Right lobe of liver (tissue), 6 donors: ENCODE measurements around the gene CROCC2. TPM values are rescaled to one million over a fixed set of nuclear protein-coding genes. Genes with fewer than 3 reads are reported as not detected.

Source experiments
- ATAC-seq, 4 donors: fragments of 200-7000 bp; cut with Tn5 transposase; one replicate each; pipeline ENCODE4 v1.9.1; 2020; ENCODE audit warnings: mild to moderate bottlenecking in 4 of 4, moderate library complexity in 4 of 4
- DNase-seq, 3 donors: peaks; one replicate each; pipeline ENCODE4 v3.0.0-alpha.2; 2020
- H3K27ac ChIP-seq, 3 donors: fragments of 200-600 bp; one replicate each; pipeline ENCODE4 v1.8.0; 2022
- H3K27me3 ChIP-seq, 2 donors: fragments of 200-600 bp; one replicate each; pipeline ENCODE4 v1.8.0; 2022
- H3K36me3 ChIP-seq, 4 donors: fragments of 200-600 bp; sonication (generic) in 1 of 4; one replicate each; pipeline versions ENCODE4 v1.5.1 to v1.8.0; 2017 to 2022; ENCODE audit warnings: control low read depth in 1 of 4
- H3K4me1 ChIP-seq, 4 donors: fragments of 200-600 bp; sonication (generic) in 1 of 4; one replicate each; pipeline versions ENCODE4 v1.5.1 to v1.8.0; 2017 to 2022; ENCODE audit warnings: control low read depth in 1 of 4
- H3K4me3 ChIP-seq, 3 donors: fragments of 200-600 bp; one replicate each; pipeline ENCODE4 v1.8.0; 2022
- H3K9me3 ChIP-seq, 4 donors: fragments of 200-600 bp; sonication (generic) in 1 of 4; one replicate each; pipeline versions ENCODE4 v1.5.1 to v1.8.0; 2017 to 2022; ENCODE audit warnings: control low read depth in 1 of 4
- CTCF ChIP-seq, 4 donors: fragments of 200-600 bp in 3 of 4; fragments of 450-650 bp in 1 of 4; IDR thresholded peaks; one replicate each; pipeline versions ENCODE4 v1.5.1 to v1.8.0; 2016 to 2022; ENCODE audit warnings: antibody characterized with exemption in 4 of 4, mild to moderate bottlenecking in 2 of 4
- POLR2A ChIP-seq: fragments of 450-650 bp; IDR thresholded peaks from one replicate; pipeline ENCODE4 v1.6.1; 2017; ENCODE audit warnings: antibody characterized with exemption, mild to moderate bottlenecking
- WGBS: methylation state at CpG from one replicate; pipeline ENCODE4 v1.1.6; 2018; ENCODE audit warnings: low coverage, low lambda C conversion rate; ENCODE audit not compliant: insufficient coverage; ENCODE audit errors: missing lambda C conversion rate; 5-methylcytosine and 5-hydroxymethylcytosine counted together
- intact Hi-C, 2 donors: fragments of 100-400 bp; cut with DNase I; formaldehyde crosslinking; loops; one replicate each; pipeline versions ENCODE4 v1.11.2 to v1.14.1; 2022
- total RNA-seq, 6 experiments: library from RNA; depleted of rRNA in 2 of 6; stranded (reverse); fragments of >200 nt in 2 of 6; fragmentation: NEBNext Ultra II Directional in 3 of 6; extraction: Animal tissue kit (Norgen Biotek cat#: 25700) in 3 of 6; gene quantifications; one replicate each; pipeline versions ENCODE4 v1.1.0 to v1.2.4, GENCODE V29; 2016 to 2023
- donor health status: DM: no; HTN: yes; CAD: no.
- donor health status: DM: no; HTN: no; CAD: no.
- donor health status: DM: no; HTN: no; CAD: no.
- donor health status: DM: no; HTN: yes; CAD: no.
- donor health status: DM: no; HTN: yes; CAD: no.

The CROCC2 gene
- total RNA-seq, 6 experiments from 2014 or later, result 0.06 to 0.15 (median 0.12) TPM; not detected in 1

GRCh38 chr2:240889601-240890560 is 16.3 kb upstream of the CROCC2 start:
- Histone ChIP-seq H3K27ac (peak overlapping the region in 1 of 3 donors; percentile 67), H3K4me3 (no peak overlapping the region), H3K4me1 (peaks cover 0 to 51% (median 15%) of the 10 kb centered on the region in 4 donors), H3K36me3 (no peaks in the 10 kb centered on the region), H3K9me3 (no peaks in the 10 kb centered on the region), H3K27me3 (no peaks in the 10 kb centered on the region)
- TF ChIP-seq CTCF (IDR thresholded peaks at IDR 0.05) (no peak), POLR2A (no peak)
- peak; percentile 50 to 76 (median 62) for ATAC-seq
- no CpG with 5 or more reads among the region's 38 CpGs for WGBS
- peak; percentile 86 to 93 (median 92) for DNase-seq
- intact Hi-C loops, result loop anchor here in 1 of 2 donors (5.0 kb wide), 1 partner anchor 33 kb away; no protein-coding TSS in a partner anchor

GRCh38 chr2:240890691-240891090 is 15.4 kb upstream of the CROCC2 start:
- no peak for ATAC-seq
- no peaks in the 10 kb centered on the region for H3K36me3 ChIP-seq
- DNase-seq, result peak in 2 of 3 donors; percentile 15 to 49
- no peaks in the 10 kb centered on the region for H3K9me3 ChIP-seq
- TF ChIP-seq CTCF (IDR thresholded peaks at IDR 0.05) (no peak), POLR2A (no peak)
- H3K4me1 ChIP-seq, result peaks cover 0 to 43% (median 12%) of the 10 kb centered on the region in 4 donors
- no peak overlapping the region for H3K4me3 ChIP-seq
- WGBS, result 85% methylated on average over 4 of the region's 14 CpGs
- intact Hi-C loops, result loop anchor here in 1 of 2 donors (5.0 kb wide), 1 partner anchor 33 kb away; no protein-coding TSS in a partner anchor
- no peaks in the 10 kb centered on the region for H3K27me3 ChIP-seq
- H3K27ac ChIP-seq, result no peak overlapping the region

GRCh38 chr2:240891492-240892340 is 14.4 kb upstream of the CROCC2 start:
- TF ChIP-seq CTCF (IDR thresholded peaks at IDR 0.05), result no peak
- no peak for TF ChIP-seq POLR2A
- ATAC-seq, result no peak

GRCh38 chr2:240892356-240892755 is 13.8 kb upstream of the CROCC2 start:
- DNase-seq (peak in 1 of 3 donors; percentile 45), ATAC-seq (no peak)
- Histone ChIP-seq H3K27me3 (no peaks in the 10 kb centered on the region), H3K27ac (no peak overlapping the region), H3K9me3 (no peaks in the 10 kb centered on the region), H3K36me3 (no peaks in the 10 kb centered on the region), H3K4me3 (no peak overlapping the region), H3K4me1 (peaks cover 0 to 48% (median 18%) of the 10 kb centered on the region in 4 donors)
- WGBS, result no CpG with 5 or more reads among the region's 9 CpGs
- intact Hi-C loops, result loop anchor here in 1 of 2 donors (5.0 kb wide), 1 partner anchor 35 kb away; no protein-coding TSS in a partner anchor
- TF ChIP-seq CTCF (IDR thresholded peaks at IDR 0.05) (no peak), POLR2A (no peak)

More at GRCh38 chr2:240891492-240892340, 14.4 kb upstream of the CROCC2 start:
- WGBS, result 93% methylated on average over 9 of the region's 20 CpGs
- DNase-seq, result peak in 1 of 3 donors; percentile 52
- Histone ChIP-seq H3K27ac (no peak overlapping the region), H3K4me1 (peaks cover 0 to 41% (median 15%) of the 10 kb centered on the region in 4 donors), H3K36me3 (no peaks in the 10 kb centered on the region), H3K4me3 (no peak overlapping the region), H3K9me3 (no peaks in the 10 kb centered on the region), H3K27me3 (no peaks in the 10 kb centered on the region)
- intact Hi-C loops, result loop anchor here in 1 of 2 donors (5.0 kb wide), 1 partner anchor 34 kb away; no protein-coding TSS in a partner anchor
